Measurements from ENCODE around the gene TXNIP.

DNA sequence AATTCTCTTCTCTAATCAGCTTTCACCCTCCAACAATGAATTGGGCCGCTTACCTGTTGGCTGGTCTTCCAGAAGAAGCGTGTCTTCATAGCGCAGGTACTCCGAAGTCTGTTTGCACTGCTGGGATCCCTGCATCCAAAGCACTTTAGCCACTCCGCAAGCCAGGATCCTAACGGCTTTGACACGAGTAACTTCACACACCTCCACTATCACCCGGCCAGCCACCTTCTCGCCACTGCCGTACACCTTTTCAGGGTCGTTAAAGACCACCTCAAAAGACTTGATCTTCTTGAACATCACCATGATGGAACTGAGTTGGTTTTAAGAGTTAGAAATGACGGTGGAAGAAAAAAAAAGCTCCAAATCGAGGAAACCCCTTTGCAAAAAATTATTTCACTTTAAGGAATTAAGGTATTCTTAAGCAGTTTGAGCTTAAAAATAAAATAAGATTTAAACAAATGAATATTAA lies 381 bp downstream of the TXNIP start:
- TF ChIP-seq, protein P1, sequence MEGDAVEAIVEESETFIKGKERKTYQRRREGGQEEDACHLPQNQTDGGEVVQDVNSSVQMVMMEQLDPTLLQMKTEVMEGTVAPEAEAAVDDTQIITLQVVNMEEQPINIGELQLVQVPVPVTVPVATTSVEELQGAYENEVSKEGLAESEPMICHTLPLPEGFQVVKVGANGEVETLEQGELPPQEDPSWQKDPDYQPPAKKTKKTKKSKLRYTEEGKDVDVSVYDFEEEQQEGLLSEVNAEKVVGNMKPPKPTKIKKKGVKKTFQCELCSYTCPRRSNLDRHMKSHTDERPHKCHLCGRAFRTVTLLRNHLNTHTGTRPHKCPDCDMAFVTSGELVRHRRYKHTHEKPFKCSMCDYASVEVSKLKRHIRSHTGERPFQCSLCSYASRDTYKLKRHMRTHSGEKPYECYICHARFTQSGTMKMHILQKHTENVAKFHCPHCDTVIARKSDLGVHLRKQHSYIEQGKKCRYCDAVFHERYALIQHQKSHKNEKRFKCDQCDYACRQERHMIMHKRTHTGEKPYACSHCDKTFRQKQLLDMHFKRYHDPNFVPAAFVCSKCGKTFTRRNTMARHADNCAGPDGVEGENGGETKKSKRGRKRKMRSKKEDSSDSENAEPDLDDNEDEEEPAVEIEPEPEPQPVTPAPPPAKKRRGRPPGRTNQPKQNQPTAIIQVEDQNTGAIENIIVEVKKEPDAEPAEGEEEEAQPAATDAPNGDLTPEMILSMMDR (IDR thresholded peaks at IDR 0.05): no peak
- TF ChIP-seq POLR2A (IDR thresholded peaks at IDR 0.05) (no peak), POLR2AphosphoS5 (IDR thresholded peaks at IDR 0.05) (no peak)

Data from prostate gland (tissue), 2 donors.